Measurements from ENCODE around the gene EPB41L4A.
"Not testable (repeated sequence)": the region's sequence is repeated elsewhere in the genome, so short reads cannot be mapped to it uniquely, and the experiment has no call there.

The EPB41L4A gene

GRCh38 chr5:112216140-112216539, 202.9 kb downstream of the EPB41L4A start:
- TF ChIP-seq, protein P1, sequence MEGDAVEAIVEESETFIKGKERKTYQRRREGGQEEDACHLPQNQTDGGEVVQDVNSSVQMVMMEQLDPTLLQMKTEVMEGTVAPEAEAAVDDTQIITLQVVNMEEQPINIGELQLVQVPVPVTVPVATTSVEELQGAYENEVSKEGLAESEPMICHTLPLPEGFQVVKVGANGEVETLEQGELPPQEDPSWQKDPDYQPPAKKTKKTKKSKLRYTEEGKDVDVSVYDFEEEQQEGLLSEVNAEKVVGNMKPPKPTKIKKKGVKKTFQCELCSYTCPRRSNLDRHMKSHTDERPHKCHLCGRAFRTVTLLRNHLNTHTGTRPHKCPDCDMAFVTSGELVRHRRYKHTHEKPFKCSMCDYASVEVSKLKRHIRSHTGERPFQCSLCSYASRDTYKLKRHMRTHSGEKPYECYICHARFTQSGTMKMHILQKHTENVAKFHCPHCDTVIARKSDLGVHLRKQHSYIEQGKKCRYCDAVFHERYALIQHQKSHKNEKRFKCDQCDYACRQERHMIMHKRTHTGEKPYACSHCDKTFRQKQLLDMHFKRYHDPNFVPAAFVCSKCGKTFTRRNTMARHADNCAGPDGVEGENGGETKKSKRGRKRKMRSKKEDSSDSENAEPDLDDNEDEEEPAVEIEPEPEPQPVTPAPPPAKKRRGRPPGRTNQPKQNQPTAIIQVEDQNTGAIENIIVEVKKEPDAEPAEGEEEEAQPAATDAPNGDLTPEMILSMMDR (IDR thresholded peaks at IDR 0.05; ENCODE audit: extremely low read depth, missing control alignments) = no peak
- DNase-seq (ENCODE audit: low spot score) = no peak

- no peak for DNase-seq (ENCODE audit: low spot score)
- TF ChIP-seq, protein P1 (IDR thresholded peaks at IDR 0.05; ENCODE audit: extremely low read depth, missing control alignments) = no peak
Observed at GRCh38 chr5:112210430-112211005, 208.6 kb downstream of the EPB41L4A start.

GRCh38 chr5:112208699-112209615, 210.1 kb downstream of the EPB41L4A start:
- no peak for DNase-seq (ENCODE audit: low spot score)
- TF ChIP-seq, protein P1 (IDR thresholded peaks at IDR 0.05; ENCODE audit: extremely low read depth, missing control alignments) = no peak

DNA sequence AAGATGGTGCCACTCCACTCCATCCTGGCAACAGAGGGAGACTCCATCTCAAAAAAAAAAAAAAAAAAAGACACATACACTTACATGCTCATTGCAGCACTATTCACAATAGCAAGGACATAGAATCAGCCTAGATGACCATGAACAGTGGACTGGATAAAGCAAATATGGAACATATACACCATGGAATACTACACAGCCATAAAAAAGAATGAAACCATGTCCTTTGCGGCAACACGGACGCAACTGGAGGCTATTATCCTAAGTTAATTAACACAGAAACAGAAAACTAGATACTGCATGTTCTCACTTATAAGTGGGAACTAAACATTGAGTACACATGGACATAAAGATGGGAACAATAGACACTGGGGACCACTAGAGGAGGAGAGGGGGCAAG, 210.9 kb downstream of the EPB41L4A start:
- not testable (repeated sequence) for DNase-seq (ENCODE audit: low spot score)

DNA sequence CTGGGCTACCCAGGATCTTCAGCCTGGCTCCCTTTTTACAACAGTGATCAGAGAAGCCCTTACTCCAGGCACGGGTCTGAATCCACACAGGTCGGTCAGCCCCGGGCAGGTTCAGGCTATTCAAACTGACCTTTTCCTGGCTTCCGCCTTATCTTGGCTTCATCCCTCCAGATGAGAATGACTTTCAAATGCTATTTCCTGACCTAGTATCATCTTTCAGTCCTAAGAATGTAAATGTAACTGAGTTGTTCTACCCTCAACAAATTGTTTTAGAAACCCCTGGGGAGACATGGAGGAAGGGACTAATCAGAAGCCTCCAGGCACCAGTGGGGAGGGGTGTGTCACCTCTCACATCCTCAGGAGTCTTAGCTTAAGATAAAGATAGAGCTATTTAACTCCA, 213.2 kb downstream of the EPB41L4A start:
- TF ChIP-seq, protein P1 (IDR thresholded peaks at IDR 0.05; ENCODE audit: extremely low read depth, missing control alignments) = no peak
- DNase-seq (ENCODE audit: low spot score) = no peak

GRCh38 chr5:112203229-112203628, 215.8 kb downstream of the EPB41L4A start:
- TF ChIP-seq, protein P1 (IDR thresholded peaks at IDR 0.05; ENCODE audit: extremely low read depth, missing control alignments) = no peak
- DNase-seq (ENCODE audit: low spot score) = no peak

- DNase-seq (ENCODE audit: low spot score) = no peak
- TF ChIP-seq, protein P1 (IDR thresholded peaks at IDR 0.05; ENCODE audit: extremely low read depth, missing control alignments) = no peak
Observed at GRCh38 chr5:112202694-112203093, 216.4 kb downstream of the EPB41L4A start.

All from GM20000 (cell line).